SH-SY5Y (cell line): Measurements from ENCODE around the gene MYBPC1.

Source experiments
- GATA2 ChIP-seq: IDR thresholded peaks from 2 replicates; pipeline ENCODE4 v1.6.1; 2011; ENCODE audit warnings: mild to moderate bottlenecking, low read depth, low read length
- GATA3 ChIP-seq: IDR thresholded peaks from 2 replicates; pipeline ENCODE4 v1.6.1; 2011; ENCODE audit warnings: low read depth, mild to moderate bottlenecking, low read length, moderate library complexity

- no peak for TF ChIP-seq GATA2
- no peak for TF ChIP-seq GATA3
Measured at GRCh38 chr12:101578417-101578816, 16.4 kb upstream of the MYBPC1 start.
